ENCODE results near the gene TPSD1.

GRCh38 chr16:1288813-1289476 lies 33.1 kb downstream of the TPSD1 start:
- no peak for TF ChIP-seq EZH2 (IDR thresholded peaks at IDR 0.05; ENCODE audit: insufficient read depth, poor library complexity, severe bottlenecking)
- TF ChIP-seq EZH2phosphoT487 (IDR thresholded peaks at IDR 0.05; ENCODE audit: insufficient read depth, low read depth): no peak
